Spleen (tissue), 11 donors: Measurements from ENCODE around the gene OIP5. TPM values are rescaled to one million over a fixed set of nuclear protein-coding genes. Genes with fewer than 3 reads are reported as not detected.

Source experiments
- DNase-seq: peaks from one replicate; pipeline ENCODE4 v3.0.0-alpha.2; 2020
- H3K27ac ChIP-seq, 8 donors: fragments of 200-600 bp; sonication (generic) in 7 of 8; 1 replicate in 4 of 8; 2 replicates in 4 of 8; pipeline versions ENCODE4 v1.5.0 to v1.8.0; 2016 to 2021; ENCODE audit warnings: inconsistent platforms in 4 of 8, mild to moderate bottlenecking in 4 of 8, moderate library complexity in 1 of 8
- H3K27me3 ChIP-seq, 7 donors: fragments of 200-600 bp; sonication (generic) in 6 of 7; replicated peaks in 1 of 7; 1 replicate in 4 of 7; 2 replicates in 3 of 7; pipeline versions ENCODE4 v1.5.0 to v1.8.0; 2016 to 2021; ENCODE audit warnings: inconsistent platforms in 3 of 7, mild to moderate bottlenecking in 1 of 7
- H3K36me3 ChIP-seq, 6 donors: fragments of 200-600 bp; sonication (generic) in 5 of 6; 1 replicate in 4 of 6; 2 replicates in 2 of 6; pipeline versions ENCODE4 v1.5.0 to v1.8.0; 2016 to 2021; ENCODE audit warnings: inconsistent platforms in 2 of 6
- H3K4me1 ChIP-seq, 6 donors: fragments of 200-600 bp; sonication (generic) in 5 of 6; 1 replicate in 3 of 6; 2 replicates in 3 of 6; pipeline versions ENCODE4 v1.5.0 to v1.8.0; 2016 to 2021; ENCODE audit warnings: inconsistent platforms in 3 of 6
- H3K4me3 ChIP-seq, 8 donors: fragments of 200-600 bp; sonication (generic) in 7 of 8; 1 replicate in 4 of 8; 2 replicates in 4 of 8; pipeline versions ENCODE4 v1.5.0 to v1.8.0; 2016 to 2021; ENCODE audit warnings: inconsistent platforms in 4 of 8, mild to moderate bottlenecking in 4 of 8, moderate library complexity in 2 of 8
- H3K9me3 ChIP-seq, 8 donors: fragments of 200-600 bp; sonication (generic) in 7 of 8; 1 replicate in 4 of 8; 2 replicates in 4 of 8; pipeline versions ENCODE4 v1.5.0 to v1.8.0; 2016 to 2021; ENCODE audit warnings: inconsistent platforms in 4 of 8
- CTCF ChIP-seq, 11 experiments: fragments of 200-600 bp in 7 of 11; fragments of 450-650 bp in 4 of 11; sonication (generic) in 4 of 11; IDR thresholded peaks in 8 of 11; conservative IDR thresholded peaks in 3 of 11; 1 replicate in 7 of 11; 2 replicates in 4 of 11; pipeline versions ENCODE4 v1.4.0 to v1.8.0; 2016 to 2021; ENCODE audit warnings: antibody characterized with exemption in 11 of 11, inconsistent platforms in 4 of 11, mild to moderate bottlenecking in 1 of 11
- POLR2A ChIP-seq, 3 donors: fragments of 450-650 bp; IDR thresholded peaks; one replicate each; pipeline ENCODE4 v1.5.1; 2017; ENCODE audit warnings: antibody characterized with exemption in 3 of 3, mild to moderate bottlenecking in 1 of 3
- POLR2AphosphoS5 ChIP-seq, 3 donors: sonication (generic); formaldehyde crosslinking; IDR thresholded peaks; one replicate each; pipeline ENCODE4 v1.5.1; 2017; ENCODE audit warnings: antibody characterized with exemption in 3 of 3
- WGBS, 5 donors: extraction: QIAGEN DNeasy Blood & Tissue Kit in 3 of 5; methylation state at CpG; one replicate each; pipeline versions ENCODE4 v1.1.5 to v1.1.7; 2013 to 2018; 5-methylcytosine and 5-hydroxymethylcytosine counted together
- intact Hi-C: fragments of 100-400 bp; cut with DNase I; formaldehyde crosslinking; loops from one replicate; pipeline ENCODE4 v1.15.0; 2023; ENCODE audit warnings: low total_unique reads
- polyA plus RNA-seq, 3 donors: library from polyadenylated mRNA; stranded (reverse); fragments of 200-250 nt; gene quantifications; one replicate each; pipeline ENCODE4 v1.2.1, GENCODE V29; 2013
- total RNA-seq, 7 donors: library from RNA; depleted of rRNA in 3 of 7; stranded (reverse); fragments of >200 nt in 3 of 7; fragmentation: NEBNext Ultra II Directional in 4 of 7; extraction: Animal tissue kit (Norgen Biotek cat#: 25700) in 4 of 7; gene quantifications; one replicate each; pipeline versions ENCODE4 v1.1.0 to v1.2.1, GENCODE V29; 2016 to 2021
- donor health status: healthy with polysubstance abuse.
- donor health status: DM: no; HTN: no; CAD: no; lungs with moderate emphysema.
- donor health status: DM: no; HTN: no; CAD: no.
- donor health status: Bipolar disorder and iron deficiency.
- donor health status: healthy.
- donor health status: DM: no; HTN: no; CAD: no.
- donor health status: DM: yes; HTN: yes; CAD: no.

The OIP5 gene
- total and polyA plus RNA-seq, 10 donors = 1.1 to 6.0 (median 2.3) TPM; not detected in 1

- H3K27ac ChIP-seq = no peak overlapping the region
- peaks cover 0 to 98% (median 3%) of the 10 kb centered on the region in 6 donors for H3K36me3 ChIP-seq
- H3K27me3 ChIP-seq = no peaks in the 10 kb centered on the region
- no peaks in the 10 kb centered on the region for H3K4me1 ChIP-seq
- no peak for DNase-seq
- intact Hi-C loops = no loop called here
- TF ChIP-seq CTCF (IDR thresholded peaks at IDR 0.05 in 8 of 11, conservative IDR thresholded peaks at IDR 0.05 in 3 of 11) (no peak), POLR2AphosphoS5 (IDR thresholded peaks at IDR 0.05) (no peak), POLR2A (IDR thresholded peaks at IDR 0.05) (no peak)
- 67 to 82% (median 77%) methylated on average over 10 of the region's 10 CpGs for WGBS, 5 donors
- no peak overlapping the region for H3K4me3 ChIP-seq
- H3K9me3 ChIP-seq = no peaks in the 10 kb centered on the region
Observed at GRCh38 chr15:41350057-41350717, 17.8 kb upstream of the OIP5 start.

GRCh38 chr15:41347236-41347635 is 14.8 kb upstream of the OIP5 start:
- intact Hi-C loops = no loop called here
- TF ChIP-seq POLR2A (IDR thresholded peaks at IDR 0.05) (no peak), POLR2AphosphoS5 (IDR thresholded peaks at IDR 0.05) (no peak), CTCF (IDR thresholded peaks at IDR 0.05 in 8 of 11, conservative IDR thresholded peaks at IDR 0.05 in 3 of 11) (no peak)
- Histone ChIP-seq H3K4me1 (no peaks in the 10 kb centered on the region), H3K36me3 (peaks cover 0 to 98% (median 3%) of the 10 kb centered on the region in 6 donors), H3K27me3 (no peaks in the 10 kb centered on the region), H3K27ac (no peak overlapping the region), H3K9me3 (no peaks in the 10 kb centered on the region), H3K4me3 (no peak overlapping the region)
- 74 to 98% (median 84%) methylated on average over 5 of the region's 5 CpGs for WGBS, 5 donors
- no peak for DNase-seq

- H3K4me3 ChIP-seq = no peak overlapping the region
- H3K4me1 ChIP-seq = peaks cover 0 to 9% (median 0%) of the 10 kb centered on the region in 6 donors
- H3K9me3 ChIP-seq = no peaks in the 10 kb centered on the region
- no peak for TF ChIP-seq POLR2AphosphoS5 (IDR thresholded peaks at IDR 0.05)
- TF ChIP-seq POLR2A (IDR thresholded peaks at IDR 0.05) = no peak
- no peak for TF ChIP-seq CTCF (IDR thresholded peaks at IDR 0.05 in 8 of 11, conservative IDR thresholded peaks at IDR 0.05 in 3 of 11)
- 66 to 88% (median 86%) methylated on average over 4 of the region's 4 CpGs for WGBS, 5 donors
- intact Hi-C loops = no loop called here
- DNase-seq = no peak
- H3K27ac ChIP-seq = no peak overlapping the region
- peaks cover 0 to 70% (median 0%) of the 10 kb centered on the region in 6 donors for H3K36me3 ChIP-seq
- no peaks in the 10 kb centered on the region for H3K27me3 ChIP-seq
Observed at GRCh38 chr15:41341519-41341918, 9.1 kb upstream of the OIP5 start.

- intact Hi-C loops = no loop called here
- Histone ChIP-seq H3K27ac (no peak overlapping the region), H3K9me3 (no peaks in the 10 kb centered on the region), H3K36me3 (peaks cover 0 to 57% (median 0%) of the 10 kb centered on the region in 6 donors), H3K4me1 (peaks cover 0 to 18% (median 0%) of the 10 kb centered on the region in 6 donors), H3K27me3 (no peaks in the 10 kb centered on the region), H3K4me3 (no peak overlapping the region)
- TF ChIP-seq CTCF (IDR thresholded peaks at IDR 0.05 in 8 of 11, conservative IDR thresholded peaks at IDR 0.05 in 3 of 11) (no peak), POLR2A (IDR thresholded peaks at IDR 0.05) (no peak), POLR2AphosphoS5 (IDR thresholded peaks at IDR 0.05) (no peak)
- WGBS, 5 donors = 92 to 96% (median 95%) methylated on average over 5 of the region's 5 CpGs
- no peak for DNase-seq
Observed at GRCh38 chr15:41340189-41340695, 7.9 kb upstream of the OIP5 start.
